Stomach (tissue), 9 donors: ENCODE measurements around the gene NDUFS8. TPM values are rescaled to one million over a fixed set of nuclear protein-coding genes. Genes with fewer than 3 reads are reported as not detected.

Experiments used
- DNase-seq, 2 donors: peaks; one replicate each; pipeline versions ENCODE4 v3.0.0 to v3.0.0-alpha.2; 2013 to 2019
- H3K27ac ChIP-seq, 5 donors: fragments of 200-600 bp in 4 of 5; sonication (generic) in 4 of 5; one replicate each; pipeline ENCODE4 v1.5.1; 2013 to 2019; ENCODE audit warnings: mild to moderate bottlenecking in 1 of 5, moderate library complexity in 1 of 5
- H3K27me3 ChIP-seq, 3 donors: fragments of 200-600 bp; sonication (generic); one replicate each; pipeline ENCODE4 v1.5.1; 2017 to 2019; ENCODE audit warnings: mixed run types in 1 of 3
- H3K36me3 ChIP-seq, 4 donors: fragments of 200-600 bp; sonication (generic); 1 replicate in 3 of 4; 2 replicates in 1 of 4; pipeline ENCODE4 v1.5.1; 2016 to 2019
- H3K4me1 ChIP-seq, 4 donors: fragments of 200-600 bp; sonication (generic); one replicate each; pipeline ENCODE4 v1.5.1; 2016 to 2019
- H3K4me3 ChIP-seq, 4 donors: fragments of 200-600 bp; sonication (generic) in 3 of 4; one replicate each; pipeline ENCODE4 v1.5.1; 2016 to 2019; ENCODE audit warnings: mild to moderate bottlenecking in 1 of 4
- H3K9me3 ChIP-seq, 4 donors: fragments of 200-600 bp; sonication (generic); one replicate each; pipeline ENCODE4 v1.5.1; 2016 to 2019
- CTCF ChIP-seq, 7 experiments: fragments of 450-650 bp in 4 of 7; fragments of 200-600 bp in 3 of 7; sonication (generic) in 3 of 7; IDR thresholded peaks; one replicate each; pipeline ENCODE4 v1.5.1; 2016 to 2019; ENCODE audit warnings: antibody characterized with exemption in 7 of 7, control low read depth in 2 of 7, mild to moderate bottlenecking in 1 of 7
- EP300 ChIP-seq: sonication (generic); formaldehyde crosslinking; IDR thresholded peaks from one replicate; pipeline ENCODE4 v1.6.1; 2017; ENCODE audit warnings: antibody characterized with exemption
- POLR2A ChIP-seq, 4 donors: fragments of 450-650 bp; IDR thresholded peaks; one replicate each; pipeline ENCODE4 v1.6.1; 2016; ENCODE audit warnings: antibody characterized with exemption in 4 of 4, control low read depth in 2 of 4, mild to moderate bottlenecking in 1 of 4, moderate library complexity in 1 of 4
- POLR2AphosphoS5 ChIP-seq, 3 donors: sonication (generic); formaldehyde crosslinking; IDR thresholded peaks; one replicate each; pipeline ENCODE4 v1.6.1; 2016; ENCODE audit warnings: antibody characterized with exemption in 3 of 3
- WGBS, 5 donors: extraction: QIAGEN DNeasy Blood & Tissue Kit in 3 of 5; methylation state at CpG; one replicate each; pipeline versions ENCODE4 v1.1.5 to v1.1.7; 2013 to 2018; 5-methylcytosine and 5-hydroxymethylcytosine counted together
- intact Hi-C: fragments of 100-400 bp; cut with DNase I; formaldehyde crosslinking; loops from one replicate; pipeline ENCODE4 v1.15.1; 2023; ENCODE audit warnings: low total_unique reads
- polyA plus RNA-seq, 3 donors: library from polyadenylated mRNA; stranded (reverse); fragments of 200-250 nt; gene quantifications; one replicate each; pipeline ENCODE4 v1.2.3, GENCODE V29; 2013
- total RNA-seq, 5 donors: library from RNA; depleted of rRNA; stranded (reverse); fragments of >200 nt; gene quantifications; one replicate each; pipeline versions ENCODE4 v1.1.0 to v1.2.3, GENCODE V29; 2014 to 2016
- donor health status: healthy with polysubstance abuse.
- donor health status: Bipolar disorder and iron deficiency.
- donor health status: healthy.

NDUFS8 gene
- total and polyA plus RNA-seq, 8 donors: 52.0 to 310 (median 161) TPM

GRCh38 chr11:68051191-68052136 is 21.0 kb downstream of the NDUFS8 start:
- Histone ChIP-seq H3K4me1 (peaks cover 0 to 11% (median 5%) of the 10 kb centered on the region in 4 donors), H3K27ac (peak overlapping the region in 4 of 5 donors; percentile 4 to 46 (median 16)), H3K9me3 (no peaks in the 10 kb centered on the region), H3K36me3 (peaks cover 34 to 91% (median 83%) of the 10 kb centered on the region in 4 donors), H3K27me3 (no peaks in the 10 kb centered on the region), H3K4me3 (no peak overlapping the region)
- DNase-seq: peak in 1 of 2 donors; percentile 25
- TF ChIP-seq EP300: no peak
- no peak for TF ChIP-seq POLR2A (IDR thresholded peaks at IDR 0.05)
- no peak for TF ChIP-seq CTCF (IDR thresholded peaks at IDR 0.05)
- TF ChIP-seq POLR2AphosphoS5 (IDR thresholded peaks at IDR 0.05): no peak
- 46 to 65% (median 58%) methylated on average over 10 to 14 of the region's 14 CpGs for WGBS, 5 donors
- intact Hi-C loops: no loop called here

GRCh38 chr11:68052137-68052873 is 21.8 kb downstream of the NDUFS8 start:
- H3K9me3 ChIP-seq: no peaks in the 10 kb centered on the region
- intact Hi-C loops: no loop called here
- TF ChIP-seq POLR2AphosphoS5 (IDR thresholded peaks at IDR 0.05): no peak
- TF ChIP-seq POLR2A (IDR thresholded peaks at IDR 0.05): no peak
- TF ChIP-seq CTCF (IDR thresholded peaks at IDR 0.05): no peak
- TF ChIP-seq EP300: no peak
- H3K27me3 ChIP-seq: no peaks in the 10 kb centered on the region
- H3K36me3 ChIP-seq: peaks cover 31 to 88% (median 83%) of the 10 kb centered on the region in 4 donors
- H3K27ac ChIP-seq: peak overlapping the region in 1 of 5 donors; percentile 17
- no peak for DNase-seq
- H3K4me1 ChIP-seq: peaks cover 0 to 11% (median 5%) of the 10 kb centered on the region in 4 donors
- WGBS, 5 donors: 81 to 91% (median 85%) methylated on average over 15 of the region's 15 CpGs
- no peak overlapping the region for H3K4me3 ChIP-seq

GRCh38 chr11:68053117-68053516 is 22.6 kb downstream of the NDUFS8 start:
- Histone ChIP-seq H3K9me3 (no peaks in the 10 kb centered on the region), H3K4me1 (peaks cover 0 to 11% (median 5%) of the 10 kb centered on the region in 4 donors), H3K27me3 (no peaks in the 10 kb centered on the region), H3K36me3 (peaks cover 34 to 88% (median 83%) of the 10 kb centered on the region in 4 donors), H3K4me3 (no peak overlapping the region), H3K27ac (no peak overlapping the region)
- intact Hi-C loops: no loop called here
- no peak for TF ChIP-seq POLR2A (IDR thresholded peaks at IDR 0.05)
- TF ChIP-seq POLR2AphosphoS5 (IDR thresholded peaks at IDR 0.05): no peak
- no peak for TF ChIP-seq CTCF (IDR thresholded peaks at IDR 0.05)
- TF ChIP-seq EP300: no peak
- 61 to 82% (median 79%) methylated on average over 6 to 9 of the region's 9 CpGs for WGBS, 5 donors
- DNase-seq: no peak
